ENCODE data around the gene PCDHGA8.
"Not testable (repeated sequence)": the region's sequence is repeated elsewhere in the genome, so short reads cannot be mapped to it uniquely, and the experiment has no call there.

Gene PCDHGA8

GRCh38 chr5:141366016-141366896 is 26.2 kb upstream of the PCDHGA8 start:
- intact Hi-C loops (cut with DNase I), result no loop called here

GRCh38 chr5:141369994-141370848 is 22.2 kb upstream of the PCDHGA8 start, which contains the start of gene PCDHGB3:
PCDHGB3 (plus strand) TSS chr5:141370242; CDS start chr5:141370395, 153 bp downstream.
- DNase-seq, result peak in 9 of 42 donors; percentile 9 to 63 (median 25)
- intact Hi-C loops (cut with DNase I), result no loop called here

More at GRCh38 chr5:141366016-141366896, 26.2 kb upstream of the PCDHGA8 start:
- no peak for DNase-seq

GRCh38 chr5:141371572-141372475 is 20.6 kb upstream of the PCDHGA8 start:
- DNase-seq, result no peak
- intact Hi-C loops (cut with DNase I), result no loop called here

GRCh38 chr5:141373673-141374317 is 18.6 kb upstream of the PCDHGA8 start, which contains the start of gene PCDHGA6:
PCDHGA6 (plus strand) TSS chr5:141373891; CDS start chr5:141374084, 193 bp downstream.
- intact Hi-C loops (cut with DNase I), result no loop called here
- DNase-seq, result no peak

- intact Hi-C loops (cut with DNase I), result no loop called here
- no peak for DNase-seq
Measured at GRCh38 chr5:141374627-141375026, 17.8 kb upstream of the PCDHGA8 start.

- DNase-seq; intact Hi-C loops (cut with DNase I): not testable (repeated sequence)
Measured at GRCh38 chr5:141375444-141376155, 16.8 kb upstream of the PCDHGA8 start.

GRCh38 chr5:141382469-141383294 is 9.8 kb upstream of the PCDHGA8 start, which contains the start of gene PCDHGA7:
PCDHGA7 (plus strand) TSS chr5:141382742; CDS start chr5:141382900, 158 bp downstream.
- intact Hi-C loops (cut with DNase I), result no loop called here
- DNase-seq, result no peak

- intact Hi-C loops (cut with DNase I), result no loop called here
- DNase-seq, result no peak
Measured at GRCh38 chr5:141383345-141383744, 9.1 kb upstream of the PCDHGA8 start.

- no peak for DNase-seq
- intact Hi-C loops (cut with DNase I), result no loop called here
Measured at GRCh38 chr5:141384471-141385267, 7.8 kb upstream of the PCDHGA8 start.

GRCh38 chr5:141387557-141388311 is 4.7 kb upstream of the PCDHGA8 start, which contains the start of gene PCDHGB4:
PCDHGB4 (plus strand) TSS chr5:141387698; CDS start chr5:141387885, 187 bp downstream.
- DNase-seq, result peak in 1 of 42 donors; percentile 33

GRCh38 chr5:141388661-141389060 is 3.8 kb upstream of the PCDHGA8 start:
- no peak for DNase-seq
- intact Hi-C loops (cut with DNase I), result no loop called here

More at GRCh38 chr5:141387557-141388311, 4.7 kb upstream of the PCDHGA8 start, which contains the start of gene PCDHGB4:
- intact Hi-C loops (cut with DNase I), result not testable (repeated sequence)

- DNase-seq, result peak in 1 of 42 donors; percentile 31
- intact Hi-C loops (cut with DNase I), result no loop called here
Measured at GRCh38 chr5:141389153-141390042, 3.0 kb upstream of the PCDHGA8 start.

GRCh38 chr5:141393267-141393666 is 834 bp downstream of the PCDHGA8 start:
- intact Hi-C loops (cut with DNase I), result no loop called here
- peak in 1 of 42 donors; percentile 17 for DNase-seq

Measured in head of caudate nucleus (tissue), 42 donors.